PC-3 (cell line): ENCODE results near the gene SIL1. TPM values are rescaled to one million over a fixed set of nuclear protein-coding genes. Genes with fewer than 3 reads are reported as not detected.

Source experiments
- ATAC-seq: fragments of 200-7000 bp; cut with Tn5 transposase; 2 replicates; pipeline ENCODE4 v1.9.1; 2020; ENCODE audit warnings: mild to moderate bottlenecking, moderate library complexity
- BruUV-seq: library from RNA; stranded (reverse); fragments of 400-500 nt; replicated peaks from 2 replicates; lab custom pipeline; 2021; lab: Mats Ljungman, UMichigan
- CTCF ChIA-PET: fragments of 300-600 bp; sonication (Branson Sonifier 250); formaldehyde crosslinking; loops from one replicate; lab custom pipeline; 2022; ENCODE audit warnings: antibody characterized with exemption; lab: Charles Lee
- POLR2A ChIA-PET: fragments of 300-600 bp; sonication (Branson Sonifier 250); formaldehyde crosslinking; loops from one replicate; lab custom pipeline; 2022; ENCODE audit warnings: antibody characterized with exemption; ENCODE audit not compliant: unreplicated experiment; lab: Charles Lee
- DNase-seq: peaks from one replicate; pipeline ENCODE4 v3.0.0-alpha.2; 2015
- H2AFZ ChIP-seq: fragments of 300-600 bp; sonication (generic); 2 replicates; pipeline ENCODE4 v1.6.0; 2016; ENCODE audit warnings: antibody characterized with exemption, low read length
- H3F3A ChIP-seq: fragments of 300-600 bp; sonication (generic); one replicate; pipeline ENCODE4 v1.6.0; 2017; ENCODE audit warnings: antibody characterized with exemption, low read length, control low read depth, mild to moderate bottlenecking; ENCODE audit not compliant: unreplicated experiment
- H3K27ac ChIP-seq: fragments of 300-600 bp; sonication (generic); 2 replicates; pipeline ENCODE4 v1.5.1; 2016; ENCODE audit warnings: mild to moderate bottlenecking, low read length
- H3K27me3 ChIP-seq: fragments of 300-600 bp; sonication (generic); 2 replicates; pipeline ENCODE4 v1.6.1; 2016; ENCODE audit warnings: low read length, mixed read lengths
- H3K36me3 ChIP-seq: fragments of 300-600 bp; sonication (generic); 2 replicates; pipeline ENCODE4 v1.6.1; 2016; ENCODE audit warnings: low read depth, mixed run types, low read length, mixed read lengths
- H3K4me1 ChIP-seq: fragments of 300-600 bp; sonication (generic); 2 replicates; pipeline ENCODE4 v1.5.1; 2016; ENCODE audit warnings: low read length; ENCODE audit not compliant: insufficient read depth
- H3K4me2 ChIP-seq: fragments of 300-600 bp; sonication (generic); 2 replicates; pipeline ENCODE4 v1.6.0; 2016; ENCODE audit warnings: low read length
- H3K4me3 ChIP-seq: fragments of 300-600 bp; sonication (generic); 2 replicates; pipeline ENCODE4 v1.5.1; 2016; ENCODE audit warnings: mild to moderate bottlenecking, low read length, mixed read lengths
- H3K79me2 ChIP-seq: fragments of 300-600 bp; sonication (generic); 2 replicates; pipeline ENCODE4 v1.6.1; 2017; ENCODE audit warnings: low read length, mixed read lengths
- H3K9ac ChIP-seq: fragments of 300-600 bp; sonication (generic); 2 replicates; pipeline ENCODE4 v1.6.0; 2016; ENCODE audit warnings: mild to moderate bottlenecking, low read length
- H3K9me2 ChIP-seq: fragments of 300-600 bp; sonication (generic); replicated peaks from 2 replicates; pipeline ENCODE4 v1.6.1; 2016; ENCODE audit warnings: mixed run types, low read length, mixed read lengths
- H3K9me3 ChIP-seq: fragments of 300-600 bp; sonication (generic); 2 replicates; pipeline ENCODE4 v1.6.1; 2016; ENCODE audit warnings: low read length, mixed read lengths
- H4K20me1 ChIP-seq: fragments of 300-600 bp; sonication (generic); 2 replicates; pipeline ENCODE4 v1.6.1; 2016; ENCODE audit warnings: low read length, mixed read lengths
- CTCF ChIP-seq: fragments of 300-600 bp; sonication (generic); conservative IDR thresholded peaks from 2 replicates; pipeline ENCODE4 v1.5.1; 2017; ENCODE audit warnings: antibody characterized with exemption, low read depth, mild to moderate bottlenecking, low read length
- EZH2 ChIP-seq: fragments of 300-600 bp; sonication (generic); IDR thresholded peaks from one replicate; pipeline ENCODE4 v1.6.1; 2017; ENCODE audit warnings: antibody characterized with exemption, mild to moderate bottlenecking, low read length; ENCODE audit not compliant: unreplicated experiment
- EZH2phosphoT487 ChIP-seq: fragments of 300-600 bp; sonication (generic); IDR thresholded peaks from 2 replicates; pipeline ENCODE4 v1.6.1; 2018; ENCODE audit warnings: mild to moderate bottlenecking, antibody characterized with exemption, low read length, borderline replicate concordance
- intact Hi-C: fragments of 100-400 bp; cut with micrococcal nuclease; formaldehyde crosslinking; loops from 2 replicates; pipeline ENCODE4 v1.9.0; 2023
- total RNA-seq: library from RNA; depleted of rRNA; stranded (reverse); fragments of >200 nt; gene quantifications from 2 replicates; pipeline ENCODE4 v1.2.3, GENCODE V29; 2014

The SIL1 gene
- total RNA-seq, 1 experiment from 2014 or later: 7.9 TPM

GRCh38 chr5:138930371-138931097, 267.6 kb downstream of the SIL1 start:
- Histone ChIP-seq H3K9me2 (no peaks in the 10 kb centered on the region), H4K20me1 (no peaks in the 10 kb centered on the region), H3K27ac (no peak overlapping the region), H3K9ac (no peak overlapping the region), H3K79me2 (no peaks in the 10 kb centered on the region), H3K4me3 (no peak overlapping the region), H3K4me2 (no peak overlapping the region), H3K4me1 (no peaks in the 10 kb centered on the region), H3K36me3 (no peaks in the 10 kb centered on the region), H3F3A (no peaks in the 10 kb centered on the region), H3K27me3 (no peaks in the 10 kb centered on the region), H3K9me3 (no peaks in the 10 kb centered on the region), H2AFZ (no peak overlapping the region)
- no peak for ATAC-seq
- CTCF ChIA-PET: no interaction called here
- no peak for DNase-seq
- POLR2A ChIA-PET: no interaction called here
- no TSS peak for BruUV-seq
- intact Hi-C loops: no loop called here
- TF ChIP-seq EZH2 (no peak), EZH2phosphoT487 (no peak), CTCF (no peak)

- Histone ChIP-seq H3K36me3 (no peaks in the 10 kb centered on the region), H3K27me3 (no peaks in the 10 kb centered on the region), H3K79me2 (no peaks in the 10 kb centered on the region), H3K9me2 (no peaks in the 10 kb centered on the region), H4K20me1 (no peaks in the 10 kb centered on the region), H3F3A (no peaks in the 10 kb centered on the region), H3K4me2 (no peak overlapping the region), H3K27ac (no peak overlapping the region), H2AFZ (no peak overlapping the region), H3K4me1 (no peaks in the 10 kb centered on the region), H3K4me3 (no peak overlapping the region), H3K9ac (no peak overlapping the region), H3K9me3 (no peaks in the 10 kb centered on the region)
- TF ChIP-seq EZH2 (no peak), CTCF (no peak), EZH2phosphoT487 (no peak)
- ChIA-PET CTCF (no interaction called here), POLR2A (no interaction called here)
- no peak for DNase-seq
- no peak for ATAC-seq
- intact Hi-C loops: no loop called here
- BruUV-seq: no TSS peak
Measured at GRCh38 chr5:138929571-138929955, 268.6 kb downstream of the SIL1 start.

- ChIA-PET POLR2A (no interaction called here), CTCF (no interaction called here)
- no peak overlapping the region for H3K4me3 ChIP-seq
- TF ChIP-seq EZH2phosphoT487 (no peak), EZH2 (no peak), CTCF (no peak)
- H2AFZ ChIP-seq: no peak overlapping the region
- intact Hi-C loops: no loop called here
- H3K9ac ChIP-seq: no peak overlapping the region
- H3K27ac ChIP-seq: no peak overlapping the region
- no peaks in the 10 kb centered on the region for H3K9me2 ChIP-seq
- H3K79me2 ChIP-seq: no peaks in the 10 kb centered on the region
- H3K36me3 ChIP-seq: no peaks in the 10 kb centered on the region
- no peaks in the 10 kb centered on the region for H4K20me1 ChIP-seq
- no peaks in the 10 kb centered on the region for H3K27me3 ChIP-seq
- H3K4me1 ChIP-seq: no peaks in the 10 kb centered on the region
- H3K9me3 ChIP-seq: no peaks in the 10 kb centered on the region
- no TSS peak for BruUV-seq
- no peaks in the 10 kb centered on the region for H3F3A ChIP-seq
- no peak overlapping the region for H3K4me2 ChIP-seq
- DNase-seq (no peak), ATAC-seq (no peak)
Measured at GRCh38 chr5:138927979-138928378, 270.2 kb downstream of the SIL1 start.
